NCI-H774 (cell line): Measurements from ENCODE around the gene SNX15.
"Not testable (repeated sequence)": the region's sequence is repeated elsewhere in the genome, so short reads cannot be mapped to it uniquely, and the experiment has no call there.

ENCODE experiments used
- DNase-seq: peaks from one replicate; lab custom pipeline; 2025; lab: John Stamatoyannopoulos, UW

SNX15 gene

GRCh38 chr11:65027213-65028067 is at the start of gene SNX15:
Gene SNX15 (plus strand): TSS chr11:65027439. CDS start chr11:65027538, 99 bp downstream.
- DNase-seq, result peak; percentile 97

- DNase-seq, result not testable (repeated sequence)
These were observed 43.9 kb upstream of the SNX15 start for GRCh38 chr11:64983339-64983738.

GRCh38 chr11:64987998-64988854 is 39.0 kb upstream of the SNX15 start:
- DNase-seq, result no peak

- DNase-seq, result no peak
These were observed 37.8 kb upstream of the SNX15 start for GRCh38 chr11:64989416-64989815.

- no peak for DNase-seq
These were observed 36.9 kb upstream of the SNX15 start for GRCh38 chr11:64990222-64990923.

DNA sequence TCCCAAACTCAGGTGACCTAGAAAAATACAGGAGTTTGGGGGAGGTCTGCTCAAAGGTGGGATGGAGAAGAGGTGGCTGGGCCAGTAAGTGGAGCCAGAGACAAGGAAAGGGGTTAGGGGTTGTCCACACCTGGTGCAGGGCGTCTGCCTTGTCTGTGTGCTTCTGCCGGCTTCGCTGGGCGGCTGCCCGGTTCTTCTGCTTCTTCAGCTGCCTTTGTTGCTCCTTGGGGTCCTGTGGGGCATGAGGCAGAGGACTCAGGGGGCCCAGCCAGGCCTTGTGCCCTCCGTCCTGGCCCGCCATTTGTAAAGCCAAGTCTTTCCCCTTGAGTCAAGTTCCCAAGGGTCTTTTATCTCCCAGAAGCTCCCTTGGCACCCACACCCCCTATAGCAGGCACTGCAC is 32.9 kb upstream of the SNX15 start:
- no peak for DNase-seq

DNA sequence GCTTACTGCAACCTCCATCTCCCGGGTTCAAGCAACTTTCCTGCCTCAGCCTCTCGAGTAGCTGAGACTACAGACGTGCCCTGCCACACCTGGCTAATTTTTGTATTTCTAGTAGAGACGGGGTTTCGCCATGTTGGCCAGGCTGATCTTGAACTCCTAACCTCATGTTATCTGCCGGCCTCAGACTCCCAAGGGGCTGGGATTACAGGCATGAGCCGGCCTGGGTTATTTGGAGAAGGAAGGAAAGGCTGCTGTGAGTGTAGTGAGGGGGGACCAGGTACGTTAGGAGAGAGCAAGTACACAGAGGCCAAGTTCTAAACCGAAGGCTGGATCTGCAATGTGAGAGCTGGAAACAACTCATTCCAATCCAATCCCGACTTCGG is 30.9 kb upstream of the SNX15 start:
- DNase-seq, result no peak

GRCh38 chr11:64996710-64997380 is 30.4 kb upstream of the SNX15 start, which contains the start of gene BATF2:
Gene BATF2 (minus strand): TSS chr11:64996971. CDS start chr11:64996914, 57 bp downstream.
- DNase-seq, result peak; percentile 51

DNA sequence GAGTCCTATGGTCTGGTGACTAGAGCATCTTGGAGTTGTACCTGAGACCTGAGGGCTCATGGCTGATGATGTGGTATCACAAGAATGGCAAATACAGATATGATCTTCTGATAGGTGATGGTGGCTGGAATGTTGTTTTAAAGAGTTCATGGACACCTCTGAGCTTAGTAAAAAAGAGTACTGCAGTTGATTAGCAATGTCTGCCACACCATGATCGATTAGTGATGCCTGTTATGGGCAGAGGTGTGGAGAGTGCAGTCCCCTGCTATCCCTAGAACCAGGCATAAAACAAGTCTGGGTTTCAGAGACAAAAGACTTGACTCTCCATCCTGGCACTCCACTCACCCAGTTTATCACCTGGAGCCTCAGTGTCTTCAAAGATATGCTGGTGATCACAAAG is 29.1 kb upstream of the SNX15 start:
- peak; percentile 2 for DNase-seq

DNA sequence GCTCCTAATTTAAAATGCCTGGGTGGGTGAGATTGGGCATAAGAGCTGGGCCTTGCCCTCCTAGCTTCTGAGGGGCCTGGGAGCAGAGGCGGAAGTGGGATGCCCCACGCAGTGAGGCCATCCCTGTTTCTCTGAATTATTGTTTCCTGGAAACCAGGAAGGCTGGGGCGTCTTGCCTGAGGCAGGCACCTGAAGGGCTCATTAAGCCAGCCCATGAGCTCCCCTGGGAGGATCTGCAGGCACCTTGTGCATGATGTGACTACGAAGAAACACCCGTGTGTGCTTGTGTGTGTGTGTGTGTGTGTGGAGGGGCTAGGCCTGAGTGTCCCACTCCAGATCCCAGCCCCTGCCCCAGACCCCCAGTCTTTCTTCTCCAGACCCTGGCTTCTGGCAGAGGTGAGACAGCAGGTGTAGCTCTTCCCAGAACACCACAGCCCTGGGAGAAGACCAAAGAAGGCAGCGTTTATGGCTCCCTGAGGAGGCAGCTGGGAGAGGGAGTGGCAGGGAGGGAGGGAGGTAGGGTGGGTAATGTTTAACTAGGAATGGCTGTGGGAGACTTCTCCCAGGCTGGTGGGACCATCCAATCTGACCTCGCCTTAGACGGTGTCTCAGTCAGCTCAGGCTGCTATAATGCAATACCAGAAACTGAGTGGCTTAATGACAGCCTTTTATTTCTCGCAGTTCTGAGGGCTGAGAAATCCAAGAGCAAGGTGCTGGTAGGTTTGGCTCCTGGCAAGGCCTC is 28.4 kb upstream of the SNX15 start:
- DNase-seq, result no peak

GRCh38 chr11:64999478-64999877 is 27.8 kb upstream of the SNX15 start:
- no peak for DNase-seq

GRCh38 chr11:65002706-65003105 is 24.5 kb upstream of the SNX15 start:
- DNase-seq, result no peak

- no peak for DNase-seq
These were observed 24.0 kb upstream of the SNX15 start for GRCh38 chr11:65003282-65003681.

- not testable (repeated sequence) for DNase-seq
These were observed 23.3 kb upstream of the SNX15 start for GRCh38 chr11:65003968-65004367.

DNA sequence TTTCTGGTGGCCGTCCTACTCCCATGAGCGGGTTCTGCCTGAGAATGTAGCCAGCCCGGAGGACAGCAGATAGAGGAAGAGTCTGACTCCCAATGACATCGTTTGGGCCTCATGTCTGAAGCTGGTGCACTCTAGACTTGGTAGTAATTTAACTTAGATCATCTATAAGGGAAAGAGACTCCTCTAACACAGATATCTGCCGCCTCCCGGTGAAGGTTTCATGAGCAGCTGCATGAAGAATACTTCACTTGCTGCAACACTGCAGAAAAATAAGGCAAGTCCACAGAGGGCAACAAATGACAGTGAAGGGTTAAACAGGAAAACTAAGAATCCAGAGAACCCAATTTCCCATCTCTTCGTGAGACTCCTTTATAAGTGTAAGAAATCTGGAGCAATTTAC is 19.2 kb upstream of the SNX15 start:
- DNase-seq, result no peak

DNA sequence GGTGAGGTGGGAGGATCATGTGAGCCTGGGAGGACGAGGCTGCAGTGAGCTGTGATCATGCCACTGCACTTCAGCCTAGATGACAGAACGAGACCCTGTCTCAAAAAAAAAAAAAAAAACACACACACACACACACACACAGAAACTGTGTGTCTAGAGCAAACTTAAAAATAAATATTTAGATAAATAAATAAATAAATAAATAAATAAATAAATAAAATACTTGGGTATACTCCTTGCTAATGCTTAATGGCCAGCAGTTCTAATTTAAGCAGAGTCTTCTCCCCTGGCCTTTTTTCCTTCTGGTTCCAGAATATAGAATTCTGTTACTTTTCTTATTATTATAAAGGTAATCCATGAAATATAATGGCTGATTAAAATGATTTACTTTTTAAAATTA is 18.4 kb upstream of the SNX15 start:
- DNase-seq, result no peak

DNA sequence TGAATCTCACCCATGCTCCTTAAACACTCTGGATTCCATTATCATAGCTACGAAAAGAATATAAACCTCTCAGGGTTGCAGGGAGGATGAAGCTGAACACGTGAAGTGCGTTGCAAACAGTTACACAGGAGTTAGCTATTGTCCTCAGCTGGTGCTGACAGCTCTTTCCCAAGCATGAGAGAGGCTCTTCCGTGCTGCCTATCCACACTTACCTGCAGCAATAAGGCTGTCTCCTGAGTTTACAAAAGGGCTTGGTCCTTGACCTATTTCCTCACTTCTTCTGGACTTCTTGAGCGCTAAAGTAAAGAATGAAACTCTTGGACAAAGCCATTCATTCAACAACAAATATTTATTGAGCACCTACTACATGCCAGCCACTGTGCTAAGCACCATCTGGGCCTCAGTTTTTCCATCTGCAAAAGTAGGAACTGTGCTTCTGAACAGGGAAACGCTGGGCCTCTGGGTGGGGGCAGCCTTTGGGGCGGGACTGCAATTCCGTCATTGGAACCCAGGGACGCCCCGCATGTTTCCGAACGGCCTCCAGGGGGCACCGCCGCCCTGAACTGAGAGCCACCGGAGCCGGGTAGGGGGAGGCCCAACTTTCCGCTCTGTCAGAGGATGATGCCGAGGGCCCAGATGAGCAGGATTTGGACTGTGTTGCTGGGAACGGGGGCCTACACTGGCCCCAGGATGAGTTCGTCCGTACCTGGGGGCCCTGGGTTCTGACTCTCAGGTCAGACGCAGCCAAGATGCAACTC is 13.9 kb upstream of the SNX15 start:
- peak; percentile 82 for DNase-seq

DNA sequence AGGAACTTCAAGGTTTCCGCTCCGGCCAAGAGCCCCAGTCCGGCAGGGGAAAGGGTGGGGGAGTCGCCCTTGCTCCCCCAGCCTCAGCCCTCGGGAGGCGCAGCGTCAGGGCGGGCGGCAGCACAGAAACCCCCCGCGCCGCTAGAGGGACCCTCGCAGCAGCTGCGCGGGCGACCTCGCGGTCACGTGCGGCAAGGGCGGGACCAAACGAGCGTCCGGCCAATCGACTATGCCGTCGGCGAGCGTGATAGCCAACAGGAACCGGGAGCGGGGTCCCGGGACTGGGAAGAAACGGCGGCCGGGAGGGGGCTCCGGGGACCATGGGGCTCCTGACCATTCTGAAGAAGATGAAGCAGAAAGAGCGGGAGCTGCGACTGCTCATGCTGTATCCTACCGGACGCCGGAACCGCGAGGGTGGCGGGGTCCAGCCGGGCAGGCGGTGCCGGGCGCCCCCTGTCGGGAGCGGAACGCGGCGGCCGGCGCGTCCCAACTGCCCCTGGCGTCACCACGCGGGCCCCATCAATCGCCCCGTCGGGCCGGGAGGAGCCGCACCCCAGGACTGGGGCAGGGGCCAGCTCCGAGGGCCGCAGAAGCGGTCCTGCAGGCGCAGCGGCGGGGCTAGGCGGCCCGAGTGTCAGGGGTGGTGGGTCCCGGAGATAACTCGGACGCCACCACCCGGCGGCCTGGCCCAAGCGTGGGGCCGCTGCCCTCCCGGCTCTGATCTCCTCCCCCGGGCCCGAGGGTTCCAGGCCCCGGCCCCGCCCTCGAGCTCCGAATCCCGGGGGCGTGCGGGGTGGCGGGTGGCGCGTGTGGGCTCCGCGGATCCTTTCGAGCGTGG is 13.1 kb upstream of the SNX15 start, which contains the start of gene ARL2:
Gene ARL2 (plus strand): TSS at position 273 of the 838 bp plus-strand sequence. CDS start 48 bp downstream, at position 321.
- peak; percentile 84 for DNase-seq

- DNase-seq, result no peak
These were observed 12.5 kb upstream of the SNX15 start for GRCh38 chr11:65014726-65015227.
